ENCODE results near the gene RPH3AL.

DNA sequence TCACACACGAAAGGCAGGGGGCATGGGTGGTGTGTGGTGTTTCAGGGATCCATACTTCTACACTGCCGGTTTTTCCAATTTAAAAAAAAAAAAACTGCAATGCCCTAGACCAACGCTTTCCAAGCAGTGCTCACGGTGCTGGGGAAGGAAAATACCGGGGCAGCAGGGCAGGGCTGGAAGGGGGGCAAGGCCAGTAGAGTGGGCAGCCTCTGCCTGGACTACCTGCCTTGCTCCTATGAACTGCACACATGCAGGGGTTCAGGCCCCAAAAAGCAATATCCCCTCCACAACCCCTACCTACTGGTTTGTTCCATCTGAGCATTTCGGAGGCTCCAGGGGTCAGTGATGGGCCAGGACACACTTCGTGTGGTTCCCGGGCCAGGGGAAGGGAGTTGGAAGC lies 29.4 kb downstream of the RPH3AL start:
- TF ChIP-seq GATA2 (IDR thresholded peaks at IDR 0.05; ENCODE audit: low read depth, low read length) (no peak), GATA3 (IDR thresholded peaks at IDR 0.05; ENCODE audit: low read depth, low read length) (no peak)

All from SH-SY5Y (cell line).